CD14-positive monocyte (primary cell): Measurements from ENCODE around the gene C4orf46. TPM values are rescaled to one million over a fixed set of nuclear protein-coding genes. Genes with fewer than 3 reads are reported as not detected.
A peak's percentile ranks its signal among the peaks of the same experiment; 100 is the strongest.
"Not testable (repeated sequence)": the region's sequence is repeated elsewhere in the genome, so short reads cannot be mapped to it uniquely, and the experiment has no call there.

Experiments
- DNase-seq, 3 donors: peaks; one replicate each; pipeline ENCODE4 v3.0.0-alpha.2; 2011 to 2022
- H2AFZ ChIP-seq: 2 replicates; pipeline ENCODE4 v1.6.0; 2012; ENCODE audit warnings: mild to moderate bottlenecking, low read depth, low read length, inconsistent platforms; ENCODE audit not compliant: insufficient read depth, poor library complexity, severe bottlenecking
- H3K27ac ChIP-seq, 2 donors: 1 replicate in 1 of 2; 2 replicates in 1 of 2; pipeline ENCODE4 v1.5.1; 2012 to 2013; ENCODE audit warnings: low read length in 2 of 2, control low read depth in 1 of 2, inconsistent platforms in 1 of 2, low read depth in 1 of 2, mild to moderate bottlenecking in 1 of 2
- H3K27me3 ChIP-seq, 2 donors: one replicate each; pipeline versions ENCODE4 v1.6.0 to v1.6.1; 2011 to 2013; ENCODE audit warnings: low read length in 2 of 2; ENCODE audit not compliant: control insufficient read depth in 2 of 2, insufficient read depth in 2 of 2
- H3K36me3 ChIP-seq, 2 donors: replicated peaks in 1 of 2; 1 replicate in 1 of 2; 2 replicates in 1 of 2; pipeline versions ENCODE4 v1.5.1 to v1.6.1; 2012 to 2013; ENCODE audit warnings: low read length in 2 of 2, control low read depth in 1 of 2, inconsistent platforms in 1 of 2, mild to moderate bottlenecking in 1 of 2; ENCODE audit not compliant: insufficient read depth in 2 of 2, control insufficient read depth in 1 of 2
- H3K4me1 ChIP-seq, 2 donors: 1 replicate in 1 of 2; 2 replicates in 1 of 2; pipeline versions ENCODE4 v1.5.1 to v1.6.1; 2012 to 2013; ENCODE audit warnings: low read length in 2 of 2, control low read depth in 1 of 2, inconsistent platforms in 1 of 2, mild to moderate bottlenecking in 1 of 2, moderate library complexity in 1 of 2; ENCODE audit not compliant: insufficient read depth in 2 of 2, control insufficient read depth in 1 of 2
- H3K4me2 ChIP-seq: replicated peaks from 2 replicates; pipeline ENCODE3; 2012; ENCODE audit warnings: low read length, moderate library complexity, mild to moderate bottlenecking; ENCODE audit not compliant: poor library complexity, severe bottlenecking; ENCODE audit errors: extremely low read depth
- H3K4me3 ChIP-seq, 3 experiments: fragments of 200-600 bp in 1 of 3; sonication (generic) in 1 of 3; replicated peaks in 1 of 3; 1 replicate in 2 of 3; 2 replicates in 1 of 3; pipeline ENCODE4 v1.5.1; 2011 to 2013; ENCODE audit warnings: low read length in 3 of 3, mild to moderate bottlenecking in 3 of 3, control low read depth in 2 of 3, low read depth in 2 of 3, inconsistent platforms in 1 of 3, moderate library complexity in 1 of 3
- H3K79me2 ChIP-seq: 2 replicates; pipeline ENCODE4 v1.6.0; 2012; ENCODE audit warnings: mild to moderate bottlenecking, control low read depth, inconsistent platforms, low read length, moderate library complexity; ENCODE audit not compliant: insufficient read depth
- H3K9ac ChIP-seq: 2 replicates; pipeline ENCODE4 v1.6.0; 2017; ENCODE audit warnings: low read length, mild to moderate bottlenecking; ENCODE audit not compliant: insufficient read depth, poor library complexity, severe bottlenecking
- H3K9me3 ChIP-seq, 2 donors: replicated peaks in 1 of 2; 1 replicate in 1 of 2; 2 replicates in 1 of 2; pipeline versions ENCODE4 v1.5.1 to v1.6.1; 2012 to 2013; ENCODE audit warnings: low read length in 2 of 2, control low read depth in 1 of 2; ENCODE audit not compliant: control insufficient read depth in 1 of 2, insufficient read depth in 1 of 2
- H4K20me1 ChIP-seq: 2 replicates; pipeline ENCODE4 v1.6.0; 2012; ENCODE audit warnings: mild to moderate bottlenecking, low read length, control low read depth, moderate library complexity; ENCODE audit not compliant: insufficient read depth
- H3K27ac Mint-ChIP-seq, 7 donors: one replicate each; pipeline ENCODE4 v1.8.0; 2020; ENCODE audit warnings: mild to moderate bottlenecking in 7 of 7, mixed read lengths in 7 of 7, moderate library complexity in 6 of 7, inconsistent platforms in 2 of 7
- H3K27me3 Mint-ChIP-seq, 3 donors: one replicate each; pipeline ENCODE4 v1.8.0; 2021 to 2022; ENCODE audit warnings: low read depth in 3 of 3, mild to moderate bottlenecking in 3 of 3, mixed read lengths in 3 of 3, moderate library complexity in 3 of 3, inconsistent platforms in 1 of 3
- H3K36me3 Mint-ChIP-seq, 2 donors: one replicate each; pipeline ENCODE4 v1.8.0; 2020; ENCODE audit warnings: mixed read lengths in 2 of 2, inconsistent platforms in 1 of 2, mild to moderate bottlenecking in 1 of 2
- H3K4me1 Mint-ChIP-seq: one replicate; pipeline ENCODE4 v1.8.0; 2020; ENCODE audit warnings: mild to moderate bottlenecking, mixed read lengths
- H3K4me3 Mint-ChIP-seq, 2 donors: one replicate each; pipeline ENCODE4 v1.8.0; 2020; ENCODE audit warnings: mild to moderate bottlenecking in 2 of 2, mixed read lengths in 2 of 2, moderate library complexity in 1 of 2
- H3K9me3 Mint-ChIP-seq, 7 donors: one replicate each; pipeline ENCODE4 v1.8.0; 2020 to 2022; ENCODE audit warnings: mixed read lengths in 7 of 7, mild to moderate bottlenecking in 6 of 7, moderate library complexity in 6 of 7, inconsistent platforms in 2 of 7
- CTCF ChIP-seq: fragments of 200-600 bp; IDR thresholded peaks from one replicate; pipeline ENCODE4 v1.8.0; 2022; ENCODE audit warnings: antibody characterized with exemption, mild to moderate bottlenecking
- WGBS: methylation state at CpG from one replicate; pipeline ENCODE4 v1.1.5; 2013; ENCODE audit warnings: missing lambda C conversion rate; ENCODE audit not compliant: insufficient coverage; 5-methylcytosine and 5-hydroxymethylcytosine counted together
- intact Hi-C, 2 donors: fragments of 100-400 bp; cut with micrococcal nuclease; formaldehyde crosslinking; loops; one replicate each; pipeline versions ENCODE4 v1.15.0 to v1.15.1; 2023
- polyA plus RNA-seq, 3 donors: library from polyadenylated mRNA; depleted of rRNA in 1 of 3; unstranded in 2 of 3; stranded (reverse) in 1 of 3; fragments of 300-500 nt in 2 of 3; fragments of >200 nt in 1 of 3; fragmentation: Illumina TruSeq in 2 of 3; gene quantifications; 1 replicate in 2 of 3; 2 replicates in 1 of 3; pipeline ENCODE4 v1.2.3, GENCODE V29; 2012 to 2021

The C4orf46 gene
- polyA plus RNA-seq, 3 donors = 4.3 to 7.6 (median 5.4) TPM

DNA sequence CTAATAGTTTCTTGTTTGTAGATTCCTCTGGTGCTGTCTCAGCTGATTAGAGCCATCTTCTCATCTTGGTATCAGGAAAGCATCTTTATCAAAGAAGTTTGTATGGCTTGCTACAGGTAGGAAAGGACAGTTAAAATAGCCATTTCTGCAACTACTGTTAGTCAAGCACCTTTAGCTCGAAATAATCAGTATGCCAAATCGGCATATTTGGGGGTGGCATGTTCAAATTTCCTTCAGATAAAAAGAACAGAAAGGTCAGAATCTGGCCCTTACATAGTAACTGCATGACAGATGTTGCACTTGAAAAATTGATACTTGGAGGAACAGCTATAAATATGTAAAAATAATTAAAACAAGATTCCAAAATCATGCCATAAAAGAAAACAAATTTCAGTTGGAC, 4.8 kb downstream of the C4orf46 start:
- Mint-ChIP-seq H3K9me3 (peaks cover 0 to 2% (median 0%) of the 10 kb centered on the region in 7 donors), H3K4me1 (peaks cover 40% of the 10 kb centered on the region), H3K27me3 (no peaks in the 10 kb centered on the region), H3K27ac (no peak overlapping the region), H3K36me3 (peaks cover 4 to 8% of the 10 kb centered on the region in 2 donors), H3K4me3 (no peak overlapping the region)
- H3K27me3 ChIP-seq = no peaks in the 10 kb centered on the region
- peaks cover 36 to 44% of the 10 kb centered on the region in 2 donors for H3K4me1 ChIP-seq
- no peak overlapping the region for H3K9ac ChIP-seq
- peaks cover 57% of the 10 kb centered on the region for H3K79me2 ChIP-seq
- no peak overlapping the region for H2AFZ ChIP-seq
- H3K4me2 ChIP-seq = no peak overlapping the region
- no peaks in the 10 kb centered on the region for H3K9me3 ChIP-seq
- no peak for DNase-seq
- no peak overlapping the region for H3K4me3 ChIP-seq
- 100% methylated on average over 1 of the region's 2 CpGs for WGBS
- intact Hi-C loops = no loop called here
- no peak overlapping the region for H3K27ac ChIP-seq
- no peaks in the 10 kb centered on the region for H4K20me1 ChIP-seq
- TF ChIP-seq CTCF = no peak
- peaks cover 0 to 6% of the 10 kb centered on the region in 2 donors for H3K36me3 ChIP-seq

DNA sequence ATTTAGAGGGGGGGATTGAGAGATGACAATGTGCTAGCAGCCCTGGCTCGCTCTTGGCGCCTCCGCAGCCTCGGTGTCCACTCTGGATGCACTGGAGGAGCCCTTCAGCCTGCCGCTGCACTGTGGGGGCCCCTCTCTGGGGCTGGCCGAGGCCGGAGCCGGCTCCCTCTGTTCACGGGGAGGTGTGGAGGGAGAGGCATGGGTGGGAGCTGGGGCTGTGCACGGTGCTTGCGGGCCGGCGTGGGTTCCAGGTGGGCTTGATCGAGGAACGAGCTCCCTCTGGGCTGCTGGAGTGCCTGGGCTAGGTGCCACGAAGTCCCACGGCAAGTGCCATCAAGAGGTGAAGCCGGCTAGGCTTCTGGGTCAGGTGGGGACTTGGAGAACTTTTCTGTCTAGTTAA, 6.9 kb downstream of the C4orf46 start:
- H2AFZ ChIP-seq = no peak overlapping the region
- Mint-ChIP-seq H3K4me1 (peaks cover 28% of the 10 kb centered on the region), H3K27me3 (no peaks in the 10 kb centered on the region)

DNA sequence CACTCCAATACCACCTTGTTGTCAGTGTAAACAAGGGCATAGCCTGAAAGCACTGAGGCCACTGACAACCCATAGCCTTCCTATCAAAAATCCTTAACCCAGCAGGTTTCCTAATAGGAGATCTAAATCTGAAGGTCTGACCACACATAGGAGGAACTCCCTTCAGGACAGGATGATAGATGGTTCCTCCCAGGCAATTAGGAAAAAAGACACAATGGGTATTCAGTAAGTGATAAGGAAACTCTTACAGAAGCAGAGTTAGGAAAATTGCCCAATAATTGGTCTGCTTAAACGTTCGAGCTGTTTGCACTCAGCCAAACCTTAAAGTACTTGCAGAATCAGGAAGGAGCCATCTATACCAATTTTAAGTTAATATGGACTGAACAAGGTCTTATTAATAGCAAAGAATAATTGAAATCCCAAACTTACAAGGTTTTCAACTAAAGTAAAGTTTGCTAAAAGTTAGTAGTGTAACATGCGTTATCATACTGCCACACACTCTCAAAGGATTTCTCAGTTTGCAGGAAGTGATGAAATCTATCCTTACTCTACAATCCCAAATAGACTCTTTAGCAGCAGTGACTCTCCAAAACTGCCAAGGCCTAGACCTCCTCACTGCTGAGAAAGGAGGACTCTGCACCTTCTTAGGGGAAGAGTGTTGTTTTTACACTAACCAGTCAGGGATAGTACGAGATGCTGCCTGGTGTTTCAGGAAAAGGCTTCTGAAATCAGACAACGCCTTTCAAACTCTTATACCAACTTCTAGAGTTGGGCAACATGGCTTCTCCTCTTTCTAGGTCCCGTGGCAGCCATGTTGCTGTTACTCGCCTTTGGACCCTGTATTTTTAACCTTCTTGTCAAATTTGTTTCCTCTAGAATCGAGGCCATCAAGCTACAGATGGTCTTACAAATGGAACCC, 7.7 kb downstream of the C4orf46 start:
- H3K9me3 ChIP-seq, intact Hi-C loops, H3K36me3 ChIP-seq, H3K9ac ChIP-seq, H3K27me3 Mint-ChIP-seq, H3K36me3 Mint-ChIP-seq, H3K27me3 ChIP-seq, H3K9me3 Mint-ChIP-seq, H4K20me1 ChIP-seq: not testable (repeated sequence)
- H2AFZ ChIP-seq = peak overlapping the region; percentile 63
- peak overlapping the region; percentile 43 to 72 for H3K27ac ChIP-seq
- WGBS = no CpG with 5 or more reads among the region's 8 CpGs
- Mint-ChIP-seq H3K27ac (peak overlapping the region; percentile 46 to 93 (median 76)), H3K4me1 (peaks cover 28% of the 10 kb centered on the region), H3K4me3 (peak overlapping the region in 1 of 2 donors; percentile 87)
- DNase-seq = peak; percentile 3 to 54 (median 44)
- peak overlapping the region; percentile 60 for H3K4me2 ChIP-seq
- peaks cover 31% of the 10 kb centered on the region for H3K79me2 ChIP-seq
- H3K4me3 ChIP-seq = peak overlapping the region in 1 of 3 experiments; percentile 51
- H3K4me1 ChIP-seq = peaks cover 26 to 30% of the 10 kb centered on the region in 2 donors

More for the DNA sequence above, 6.9 kb downstream of the C4orf46 start:
- Histone ChIP-seq H3K27me3 (no peaks in the 10 kb centered on the region), H3K36me3 (peaks cover 0 to 6% of the 10 kb centered on the region in 2 donors), H3K4me1 (peaks cover 26 to 30% of the 10 kb centered on the region in 2 donors), H3K9me3 (no peaks in the 10 kb centered on the region), H3K4me2 (no peak overlapping the region), H3K27ac (peak overlapping the region; percentile 43 to 72), H3K4me3 (peak overlapping the region in 1 of 3 experiments; percentile 51), H3K9ac (no peak overlapping the region), H4K20me1 (no peaks in the 10 kb centered on the region), H3K79me2 (peaks cover 39% of the 10 kb centered on the region)
- peak overlapping the region in 6 of 7 donors; percentile 43 to 84 (median 65) for H3K27ac Mint-ChIP-seq
- intact Hi-C loops = no loop called here
- peaks cover 4 to 8% of the 10 kb centered on the region in 2 donors for H3K36me3 Mint-ChIP-seq
- TF ChIP-seq CTCF = no peak
- WGBS = 98% methylated on average over 14 of the region's 18 CpGs
- no peak for DNase-seq
- H3K9me3 Mint-ChIP-seq = peaks cover 0 to 2% (median 0%) of the 10 kb centered on the region in 7 donors
- no peak overlapping the region for H3K4me3 Mint-ChIP-seq
